Kidney (tissue), 14 donors: ENCODE results near the gene PARVB. TPM values are rescaled to one million over a fixed set of nuclear protein-coding genes. Genes with fewer than 3 reads are reported as not detected.

Experiments
- DNase-seq, 5 donors: peaks; one replicate each; pipeline ENCODE4 v3.0.0-alpha.2; 2013 to 2020
- FAIRE-seq: peaks from 2 replicates; lab custom pipeline; 2012; peaks lifted over from hg19 to GRCh38; lab: Jason Lieb, UNC
- H3K27ac ChIP-seq, 2 donors: one replicate each; pipeline ENCODE4 v1.7.0; 2013; ENCODE audit warnings: low read depth in 2 of 2, low read length in 2 of 2, inconsistent platforms in 1 of 2
- H3K27me3 ChIP-seq: one replicate; pipeline ENCODE4 v1.7.1; 2013; ENCODE audit warnings: low read length, inconsistent platforms; ENCODE audit not compliant: control insufficient read depth, insufficient read depth
- H3K36me3 ChIP-seq, 3 donors: one replicate each; pipeline versions ENCODE4 v1.7.0 to v1.7.1; 2013; ENCODE audit warnings: low read length in 3 of 3, control low read depth in 1 of 3, inconsistent platforms in 1 of 3; ENCODE audit not compliant: insufficient read depth in 3 of 3, control insufficient read depth in 2 of 3
- H3K4me1 ChIP-seq, 3 donors: one replicate each; pipeline versions ENCODE4 v1.7.0 to v1.7.1; 2013; ENCODE audit warnings: low read length in 3 of 3, inconsistent platforms in 1 of 3, low read depth in 1 of 3; ENCODE audit not compliant: control insufficient read depth in 2 of 3, insufficient read depth in 2 of 3
- H3K4me3 ChIP-seq, 3 donors: one replicate each; pipeline versions ENCODE4 v1.7.0 to v1.8.1; 2013; ENCODE audit warnings: low read length in 3 of 3, control low read depth in 1 of 3, inconsistent platforms in 1 of 3
- H3K9ac ChIP-seq, 3 donors: one replicate each; pipeline versions ENCODE4 v1.7.0 to v1.7.1; 2013; ENCODE audit warnings: low read length in 3 of 3, control low read depth in 1 of 3, inconsistent platforms in 1 of 3
- H3K9me3 ChIP-seq, 3 donors: one replicate each; pipeline versions ENCODE4 v1.7.0 to v1.7.1; 2013; ENCODE audit warnings: low read length in 3 of 3, control low read depth in 1 of 3, inconsistent platforms in 1 of 3; ENCODE audit not compliant: control insufficient read depth in 2 of 3, insufficient read depth in 1 of 3
- intact Hi-C: fragments of 100-400 bp; cut with DNase I; formaldehyde crosslinking; loops from one replicate; pipeline ENCODE4 v1.11.1; 2022
- polyA plus RNA-seq: library from polyadenylated mRNA; stranded (reverse); fragments of 350-450 nt; fragmentation: Illumina TruSeq; extraction: RNeasy Lipid Tissue Mini Kit (QIAGEN cat#74804); gene quantifications from one replicate; pipeline ENCODE4 v1.2.3, GENCODE V29; 2014; ENCODE audit warnings: low read depth, low replicate concordance; ENCODE audit not compliant: insufficient read depth
- total RNA-seq: library from RNA; stranded (reverse); fragmentation: NEBNext Ultra II Directional; extraction: Animal tissue kit (Norgen Biotek cat#: 25700); gene quantifications from one replicate; pipeline ENCODE4 v1.2.1, GENCODE V29; 2021
- TF ChIP-seq, protein P1 (sequence below): IDR thresholded peaks from 3 replicates; pipeline ENCODE4 v1.5.1; 2012; ENCODE audit warnings: mild to moderate bottlenecking, moderate library complexity, borderline replicate concordance; ENCODE audit not compliant: insufficient read depth; ENCODE audit errors: extremely low read depth
- donor health status: control.
- donor health status: control.
- donor health status: control.
- donor health status: control.
- donor health status: control.
- donor health status: DM: yes; HTN: yes; CAD: no.
- donor health status: Normal renal cell carcinoma (clear cell type).

Gene PARVB
- total and polyA plus RNA-seq, 2 donors from 2014 or later: 32.9 to 51.1 TPM

DNA sequence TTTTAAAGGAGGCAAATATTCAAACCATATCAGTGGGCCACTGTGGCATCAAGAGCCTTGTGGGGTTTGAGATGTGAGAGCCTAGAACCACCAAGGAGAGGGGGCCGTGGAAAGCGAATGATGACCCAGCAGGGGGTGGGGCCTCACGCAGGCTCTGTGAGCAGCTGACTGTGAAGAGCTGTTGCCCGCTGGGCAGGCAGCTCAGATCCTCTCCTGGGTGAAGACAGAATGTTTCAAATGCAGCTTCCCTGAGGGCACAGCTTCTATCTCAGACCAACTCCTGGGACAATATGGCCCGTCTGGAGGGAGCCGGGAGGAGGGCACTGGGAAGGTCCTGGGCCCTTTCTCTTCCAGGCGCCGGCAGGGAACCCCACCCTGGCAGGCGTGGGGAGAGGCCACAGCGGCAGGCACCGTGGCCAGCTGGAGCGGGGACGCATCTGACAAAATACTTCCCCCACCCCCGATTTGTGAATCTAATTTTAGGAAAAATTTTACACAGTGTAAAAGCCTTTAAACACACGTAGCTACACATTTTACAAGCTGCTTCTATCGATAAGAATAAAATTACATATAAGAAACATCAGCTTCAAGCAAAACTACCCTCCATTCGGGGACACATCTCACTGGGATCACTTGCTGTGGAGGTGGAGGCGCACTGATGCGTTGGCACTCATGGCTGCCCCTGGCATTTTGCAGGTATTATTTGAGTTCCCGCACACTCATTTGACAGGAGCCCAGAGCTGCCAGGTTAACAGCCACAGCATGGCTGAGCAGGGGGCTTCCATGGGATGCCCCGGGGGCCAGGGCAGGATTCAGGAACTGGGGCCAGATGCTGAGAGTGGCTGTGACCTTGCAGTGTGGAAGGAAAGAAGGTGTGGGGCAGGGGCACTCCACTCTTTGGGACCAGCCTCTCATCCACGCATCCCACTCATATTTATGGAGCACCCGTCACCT, 196.9 kb downstream of the PARVB start:
- Histone ChIP-seq H3K9me3 (no peaks in the 10 kb centered on the region), H3K9ac (no peak overlapping the region), H3K4me3 (no peak overlapping the region), H3K27me3 (no peaks in the 10 kb centered on the region), H3K36me3 (no peaks in the 10 kb centered on the region), H3K27ac (no peak overlapping the region), H3K4me1 (no peaks in the 10 kb centered on the region)
- DNase-seq (no peak), FAIRE-seq (no peak)
- TF ChIP-seq, protein P1, sequence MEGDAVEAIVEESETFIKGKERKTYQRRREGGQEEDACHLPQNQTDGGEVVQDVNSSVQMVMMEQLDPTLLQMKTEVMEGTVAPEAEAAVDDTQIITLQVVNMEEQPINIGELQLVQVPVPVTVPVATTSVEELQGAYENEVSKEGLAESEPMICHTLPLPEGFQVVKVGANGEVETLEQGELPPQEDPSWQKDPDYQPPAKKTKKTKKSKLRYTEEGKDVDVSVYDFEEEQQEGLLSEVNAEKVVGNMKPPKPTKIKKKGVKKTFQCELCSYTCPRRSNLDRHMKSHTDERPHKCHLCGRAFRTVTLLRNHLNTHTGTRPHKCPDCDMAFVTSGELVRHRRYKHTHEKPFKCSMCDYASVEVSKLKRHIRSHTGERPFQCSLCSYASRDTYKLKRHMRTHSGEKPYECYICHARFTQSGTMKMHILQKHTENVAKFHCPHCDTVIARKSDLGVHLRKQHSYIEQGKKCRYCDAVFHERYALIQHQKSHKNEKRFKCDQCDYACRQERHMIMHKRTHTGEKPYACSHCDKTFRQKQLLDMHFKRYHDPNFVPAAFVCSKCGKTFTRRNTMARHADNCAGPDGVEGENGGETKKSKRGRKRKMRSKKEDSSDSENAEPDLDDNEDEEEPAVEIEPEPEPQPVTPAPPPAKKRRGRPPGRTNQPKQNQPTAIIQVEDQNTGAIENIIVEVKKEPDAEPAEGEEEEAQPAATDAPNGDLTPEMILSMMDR: no peak
- intact Hi-C loops: no loop called here

DNA sequence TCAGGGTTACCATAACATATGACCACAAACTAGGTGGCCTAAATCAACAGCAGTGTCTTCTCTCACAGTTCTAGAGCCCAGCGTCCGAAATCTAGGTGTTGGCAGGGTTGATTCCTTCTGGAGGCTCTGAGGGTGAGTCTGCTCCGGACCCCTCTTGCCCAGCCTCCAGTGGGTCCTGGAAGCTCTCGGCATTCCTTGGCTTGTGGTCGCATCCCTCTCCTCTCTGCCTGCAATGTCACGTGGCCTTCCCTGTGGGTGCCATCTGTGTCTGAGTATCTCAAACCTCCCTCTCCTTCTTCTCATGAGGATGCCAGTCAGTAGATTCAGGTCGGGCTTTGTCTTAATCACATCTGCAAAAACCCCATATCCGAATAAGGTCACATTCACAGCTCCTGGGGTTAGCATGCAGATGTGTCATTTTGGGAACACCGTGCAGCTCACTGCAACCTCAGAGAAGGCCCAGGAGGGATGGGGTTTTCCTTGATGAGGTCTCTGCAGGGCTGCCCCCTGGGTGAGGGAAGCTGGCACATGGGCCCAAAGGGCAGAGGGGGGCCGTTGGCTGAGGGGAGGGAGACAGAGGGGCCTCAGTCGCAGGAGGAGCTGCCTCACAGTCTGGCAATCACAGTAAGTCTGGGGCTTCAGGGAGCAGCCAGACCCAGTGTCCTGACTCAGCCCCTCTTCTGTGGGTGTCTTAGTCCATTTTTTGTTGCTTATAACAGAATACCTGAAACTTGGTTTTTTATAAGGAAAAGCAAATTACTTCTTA, 197.8 kb downstream of the PARVB start:
- no peaks in the 10 kb centered on the region for H3K27me3 ChIP-seq
- no peak overlapping the region for H3K9ac ChIP-seq
- no peak overlapping the region for H3K27ac ChIP-seq
- H3K4me3 ChIP-seq: no peak overlapping the region
- FAIRE-seq (no peak), DNase-seq (no peak)
- H3K4me1 ChIP-seq: no peaks in the 10 kb centered on the region
- no peaks in the 10 kb centered on the region for H3K36me3 ChIP-seq
- intact Hi-C loops: no loop called here
- TF ChIP-seq, protein P1: no peak
- no peaks in the 10 kb centered on the region for H3K9me3 ChIP-seq

Other genes with a start within 250 kb of the PARVB start
- gene EFCAB6, start 212.0 kb upstream of the PARVB start, total RNA-seq: 11.8 TPM
- gene EFCAB6, start 212.0 kb upstream of the PARVB start, polyA plus RNA-seq: 1.5 TPM
- 0.57 TPM for gene SULT4A1, start 161.8 kb upstream of the PARVB start, total RNA-seq
- gene SULT4A1, start 161.8 kb upstream of the PARVB start, polyA plus RNA-seq: 0.52 TPM
- gene PNPLA5, start 132.3 kb upstream of the PARVB start, total RNA-seq: not detected
- not detected for gene PNPLA5, start 132.3 kb upstream of the PARVB start, polyA plus RNA-seq
- 0.54 TPM for gene PNPLA3, start 100.5 kb upstream of the PARVB start, total RNA-seq
- gene PNPLA3, start 100.5 kb upstream of the PARVB start, polyA plus RNA-seq: 1.2 TPM
- gene SAMM50, start 68.9 kb upstream of the PARVB start, total RNA-seq: 34.9 TPM
- gene SAMM50, start 68.9 kb upstream of the PARVB start, polyA plus RNA-seq: 57.0 TPM
- gene PARVG, start 156.6 kb downstream of the PARVB start, total RNA-seq: 20.9 TPM
- 2.5 TPM for gene PARVG, start 156.6 kb downstream of the PARVB start, polyA plus RNA-seq